Rectal smooth muscle tissue (tissue), 1 donor: ENCODE data around the gene COPZ2.
"Not testable (repeated sequence)": the region's sequence is repeated elsewhere in the genome, so short reads cannot be mapped to it uniquely, and the experiment has no call there.

Experiments used
- H3K27ac ChIP-seq: one replicate; pipeline ENCODE4 v1.7.0; 2013; ENCODE audit warnings: low read depth, low read length, inconsistent platforms
- H3K27me3 ChIP-seq: one replicate; pipeline ENCODE4 v1.7.0; 2013; ENCODE audit warnings: low read length; ENCODE audit not compliant: control insufficient read depth, insufficient read depth
- H3K36me3 ChIP-seq: one replicate; pipeline ENCODE4 v1.7.0; 2013; ENCODE audit warnings: low read length; ENCODE audit not compliant: control insufficient read depth, insufficient read depth
- H3K4me1 ChIP-seq: one replicate; pipeline ENCODE4 v1.7.0; 2013; ENCODE audit warnings: low read length; ENCODE audit not compliant: control insufficient read depth, insufficient read depth
- H3K4me3 ChIP-seq: one replicate; pipeline ENCODE4 v1.7.0; 2013; ENCODE audit warnings: low read length
- H3K9ac ChIP-seq: one replicate; pipeline ENCODE4 v1.7.0; 2013; ENCODE audit warnings: low read length

The COPZ2 gene

DNA sequence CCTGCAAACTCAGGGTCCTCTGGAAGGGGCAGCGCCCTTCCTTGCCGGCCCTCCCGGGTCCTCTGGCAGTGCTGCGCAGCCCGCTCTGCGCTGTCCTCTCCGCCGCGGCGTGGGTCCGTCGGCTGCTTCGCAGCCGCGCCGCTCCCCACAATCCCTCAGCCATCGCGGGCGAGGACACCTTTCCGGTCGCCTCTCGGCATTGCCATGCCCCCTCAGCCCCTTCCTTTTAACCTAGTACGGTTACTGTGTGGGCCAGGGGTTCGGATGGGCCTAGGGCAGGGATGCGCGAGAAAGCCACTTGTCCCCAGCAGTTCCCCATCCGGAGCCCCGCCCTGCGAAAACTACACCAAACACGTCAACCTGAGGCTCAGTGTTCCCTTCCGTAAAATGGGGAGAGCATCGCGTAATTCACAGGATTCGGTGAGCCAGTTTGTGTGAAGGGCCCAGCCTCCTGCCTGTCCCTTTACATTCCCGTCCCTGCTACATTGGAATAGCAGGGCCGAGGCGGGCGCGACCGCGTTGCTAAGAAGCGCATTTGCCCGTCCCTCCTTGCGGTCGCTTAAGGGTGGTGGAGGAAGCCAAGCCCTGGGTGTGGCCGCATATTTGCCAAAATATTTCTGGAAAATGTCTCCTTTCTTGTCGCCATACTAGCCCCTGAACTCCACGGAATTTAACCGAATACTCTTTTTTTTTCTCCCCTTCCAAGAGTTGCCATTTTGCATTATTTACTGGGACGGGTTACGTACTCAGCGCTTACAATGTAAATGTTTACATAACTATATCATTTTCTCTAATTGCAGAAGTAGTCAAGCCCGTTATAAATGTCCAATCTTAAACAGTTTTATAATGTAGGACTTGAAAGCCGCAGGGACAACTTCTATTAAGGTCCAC is 13.2 kb downstream of the COPZ2 start:
- peaks cover 21% of the 10 kb centered on the region for H3K4me1 ChIP-seq
- H3K27ac ChIP-seq: peak overlapping the region; percentile 41
- no peaks in the 10 kb centered on the region for H3K27me3 ChIP-seq
- no peak overlapping the region for H3K9ac ChIP-seq
- peak overlapping the region; percentile 64 for H3K4me3 ChIP-seq
- H3K36me3 ChIP-seq: no peaks in the 10 kb centered on the region

DNA sequence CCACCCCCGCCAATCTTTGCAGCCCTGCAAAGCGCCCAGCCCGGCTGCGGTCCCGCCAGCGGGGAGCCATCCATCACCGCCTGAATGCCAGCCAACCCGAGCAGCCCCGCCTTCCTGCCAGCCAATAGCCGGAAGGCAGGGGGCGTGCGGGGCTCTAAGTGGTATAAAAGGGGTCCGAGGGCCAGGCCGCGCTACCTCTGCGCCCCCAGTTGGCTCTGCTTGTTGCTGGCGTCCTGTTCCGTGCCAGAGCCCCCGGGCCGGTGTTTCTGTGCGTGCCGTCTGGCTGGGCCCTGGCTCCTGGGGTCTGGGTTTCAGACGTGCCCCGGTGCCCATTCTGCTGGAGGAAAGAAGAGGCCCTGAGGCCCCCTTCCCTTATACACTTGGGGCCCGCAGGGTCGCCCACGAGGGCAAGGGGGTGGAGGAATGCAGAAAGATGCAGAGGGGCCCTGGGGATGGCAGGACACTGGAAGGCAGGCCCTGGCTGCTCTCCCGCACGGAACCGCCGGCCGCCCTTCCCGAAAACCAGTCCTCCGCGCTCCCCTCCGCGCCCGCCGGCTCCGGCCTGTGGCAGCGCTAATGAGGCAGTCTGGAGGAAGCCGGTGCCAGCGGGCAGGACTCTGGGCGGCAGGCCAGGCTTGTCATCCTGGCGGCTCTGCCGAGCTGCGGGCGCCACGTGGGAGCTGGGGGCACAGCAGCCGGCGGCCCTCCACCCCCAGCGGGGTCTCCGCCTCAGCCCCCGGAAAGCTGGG is 14.0 kb downstream of the COPZ2 start:
- Histone ChIP-seq H3K4me3 (peak overlapping the region; percentile 64), H3K4me1 (peaks cover 21% of the 10 kb centered on the region), H3K36me3 (no peaks in the 10 kb centered on the region), H3K9ac (no peak overlapping the region), H3K27ac (peak overlapping the region; percentile 80), H3K27me3 (no peaks in the 10 kb centered on the region)

DNA sequence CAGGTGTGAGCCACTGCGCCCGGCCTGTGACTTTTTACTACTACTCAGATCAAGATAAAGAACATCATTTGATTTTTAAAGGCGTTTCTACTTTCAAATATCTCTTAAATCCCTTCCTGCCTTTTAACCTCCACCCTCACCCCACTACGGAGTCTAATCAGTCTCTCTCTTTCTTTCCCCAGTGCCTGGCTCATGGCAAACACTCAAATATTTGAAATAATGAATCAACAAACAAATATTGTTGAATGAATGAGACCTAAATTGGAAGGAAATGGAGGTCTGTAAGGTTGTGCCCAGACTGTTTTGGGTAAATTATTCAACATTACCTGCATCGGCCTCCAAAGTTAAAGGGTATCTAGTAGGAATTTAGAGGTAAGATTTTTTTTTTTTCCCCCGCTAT is 14.7 kb downstream of the COPZ2 start:
- Histone ChIP-seq H3K4me1 (peaks cover 21% of the 10 kb centered on the region), H3K9ac (no peak overlapping the region), H3K36me3 (no peaks in the 10 kb centered on the region), H3K27me3 (no peaks in the 10 kb centered on the region), H3K27ac (no peak overlapping the region), H3K4me3 (no peak overlapping the region)

DNA sequence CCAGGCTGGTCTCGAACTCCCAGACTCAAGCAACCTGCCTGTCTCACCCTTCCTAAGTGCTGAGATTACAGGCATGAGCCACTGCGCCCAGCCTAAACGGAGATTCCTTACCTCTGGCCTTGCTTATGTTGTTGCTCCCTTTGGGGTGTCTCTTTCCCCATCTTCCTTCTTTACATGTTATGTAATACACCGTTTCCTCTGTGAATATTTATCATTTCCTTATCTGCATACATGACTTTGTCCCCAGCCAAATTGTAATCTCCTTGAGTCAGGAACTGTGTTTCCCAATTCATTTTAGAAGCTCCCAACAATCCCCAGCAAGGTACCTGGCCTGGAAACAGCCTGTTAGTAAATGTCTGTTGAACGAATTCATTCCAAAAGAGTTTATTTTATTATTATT is 15.7 kb downstream of the COPZ2 start:
- H3K9ac ChIP-seq: no peak overlapping the region
- H3K36me3 ChIP-seq: no peaks in the 10 kb centered on the region
- H3K4me3 ChIP-seq: no peak overlapping the region
- H3K4me1 ChIP-seq: peaks cover 21% of the 10 kb centered on the region
- H3K27ac ChIP-seq: no peak overlapping the region
- no peaks in the 10 kb centered on the region for H3K27me3 ChIP-seq

DNA sequence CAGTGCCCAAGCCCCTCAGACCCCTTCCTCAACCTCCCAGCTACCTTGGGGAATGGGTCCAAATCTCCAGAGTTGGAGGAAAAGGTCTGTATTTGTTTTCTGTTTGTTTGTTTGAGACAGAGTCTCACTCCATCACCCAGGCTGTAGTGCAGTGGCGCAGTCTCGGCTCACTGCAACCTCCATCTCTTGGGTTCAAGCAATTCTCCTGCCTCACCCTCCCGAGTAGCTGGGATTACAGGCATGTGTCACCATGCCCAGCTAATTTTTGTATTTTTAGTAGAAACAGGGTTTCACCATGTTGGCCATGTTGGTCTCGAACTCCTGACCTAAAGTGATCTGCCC is 19.8 kb downstream of the COPZ2 start:
- not testable (repeated sequence) for H3K4me3 ChIP-seq, H3K27ac ChIP-seq, H3K27me3 ChIP-seq, H3K9ac ChIP-seq, H3K36me3 ChIP-seq, H3K4me1 ChIP-seq

DNA sequence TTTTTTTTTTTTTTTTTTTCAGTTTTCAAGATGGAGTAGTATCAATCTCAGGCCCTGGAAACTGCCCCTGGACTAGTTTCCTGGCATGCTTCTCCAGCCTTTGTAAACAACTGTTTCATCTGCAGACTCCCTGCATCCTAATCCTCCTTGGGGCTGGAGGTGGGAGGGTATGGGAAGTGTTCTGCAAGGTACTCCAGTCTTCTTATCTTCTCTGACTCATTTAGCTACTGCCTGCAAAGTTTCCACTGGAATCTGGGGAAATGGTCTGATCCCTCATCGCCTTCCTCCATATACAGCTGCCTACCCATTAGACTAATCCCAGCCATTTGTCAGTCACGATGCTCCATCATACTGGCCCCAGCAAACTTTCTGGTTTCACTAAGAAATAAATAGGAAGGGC is 21.5 kb downstream of the COPZ2 start:
- Histone ChIP-seq H3K36me3 (no peaks in the 10 kb centered on the region), H3K9ac (no peak overlapping the region), H3K27ac (no peak overlapping the region), H3K4me3 (no peak overlapping the region), H3K27me3 (peaks cover 13% of the 10 kb centered on the region), H3K4me1 (no peaks in the 10 kb centered on the region)

DNA sequence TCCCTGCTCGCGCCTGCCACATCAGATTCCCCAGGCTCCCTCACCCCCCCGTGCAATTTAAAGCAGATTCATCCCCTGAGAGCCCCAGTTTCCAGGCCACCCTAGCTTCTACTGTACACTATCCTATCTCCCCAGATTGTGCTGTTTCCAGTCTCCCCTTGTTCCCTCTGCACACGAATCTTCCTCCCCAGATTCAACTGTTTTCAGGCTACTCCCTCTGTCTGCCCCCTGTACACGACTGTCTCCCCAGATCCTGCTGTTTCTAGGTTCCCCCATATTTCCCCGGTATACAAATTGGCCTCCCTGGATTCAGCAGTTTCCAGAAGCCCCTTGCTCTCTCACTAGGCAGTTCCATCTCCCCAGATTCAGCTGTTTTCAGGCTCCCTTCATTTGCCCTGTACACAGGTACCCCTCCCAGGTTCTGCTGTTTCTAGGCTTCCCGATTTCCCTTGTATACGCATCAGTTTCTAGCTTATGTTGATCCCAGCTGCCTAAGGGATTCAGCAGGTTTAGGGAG is 22.9 kb downstream of the COPZ2 start:
- H3K27ac ChIP-seq: no peak overlapping the region
- peaks cover 13% of the 10 kb centered on the region for H3K27me3 ChIP-seq
- H3K9ac ChIP-seq: no peak overlapping the region
- H3K4me1 ChIP-seq: no peaks in the 10 kb centered on the region
- H3K36me3 ChIP-seq: no peaks in the 10 kb centered on the region
- H3K4me3 ChIP-seq: no peak overlapping the region

DNA sequence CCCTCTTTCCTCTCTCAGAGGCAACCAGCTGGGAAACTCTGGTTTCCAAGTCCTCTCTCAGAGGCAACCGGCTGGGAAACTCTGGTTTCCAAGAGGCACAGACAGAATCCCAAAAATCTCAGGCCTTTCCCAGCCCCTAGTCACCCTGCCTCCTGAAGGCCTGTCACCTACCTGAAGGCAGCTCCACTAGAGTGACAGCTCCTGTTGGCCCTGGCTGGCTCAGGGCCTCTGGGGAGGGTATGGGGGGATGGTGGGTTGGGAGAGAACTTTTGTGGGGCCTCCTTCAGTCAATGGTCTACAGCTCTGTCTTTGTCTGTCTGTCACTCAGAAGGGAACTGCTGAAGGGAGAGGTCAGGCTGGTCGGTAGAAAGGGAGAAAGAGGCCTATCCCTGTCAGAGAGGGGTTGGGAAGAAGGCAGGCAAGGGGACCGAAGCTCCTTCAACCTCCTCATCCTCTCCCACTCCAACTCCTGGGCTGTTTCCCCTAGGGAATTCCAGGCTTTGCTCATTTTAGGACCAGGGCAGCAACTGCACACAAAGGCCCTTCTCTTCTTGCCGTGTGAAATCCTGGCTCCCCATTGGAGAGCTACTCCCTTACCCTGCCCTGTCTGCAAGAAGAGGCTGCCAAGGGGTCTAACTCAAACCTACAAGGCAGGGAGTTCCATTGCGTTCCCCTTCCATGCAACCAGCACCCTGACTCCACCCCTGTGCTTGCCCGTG is 23.6 kb downstream of the COPZ2 start:
- Histone ChIP-seq H3K4me1 (no peaks in the 10 kb centered on the region), H3K27me3 (peaks cover 13% of the 10 kb centered on the region), H3K27ac (no peak overlapping the region), H3K4me3 (no peak overlapping the region), H3K9ac (no peak overlapping the region), H3K36me3 (no peaks in the 10 kb centered on the region)

DNA sequence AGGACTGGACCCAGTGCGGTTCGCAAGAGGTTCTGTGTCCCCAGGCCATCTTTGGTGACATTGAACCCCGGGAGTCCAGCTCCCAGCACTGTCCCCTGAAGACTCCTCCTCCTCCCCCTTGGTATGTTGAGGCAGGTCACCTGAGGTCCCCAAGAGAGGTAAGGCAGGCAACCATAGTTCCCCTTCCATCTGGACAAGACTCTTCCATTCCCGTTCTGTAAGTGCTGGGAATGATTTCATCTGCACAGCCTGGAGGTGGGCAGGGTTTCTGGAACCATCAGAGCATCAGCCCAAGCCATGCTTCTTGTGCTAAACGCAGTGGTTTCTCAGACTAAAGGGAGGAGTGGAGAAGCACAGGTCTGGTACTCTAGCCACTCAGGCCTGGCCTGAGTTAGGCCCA is 24.9 kb downstream of the COPZ2 start:
- Histone ChIP-seq H3K4me1 (no peaks in the 10 kb centered on the region), H3K9ac (no peak overlapping the region), H3K36me3 (no peaks in the 10 kb centered on the region), H3K27ac (no peak overlapping the region), H3K27me3 (peaks cover 13% of the 10 kb centered on the region), H3K4me3 (no peak overlapping the region)

DNA sequence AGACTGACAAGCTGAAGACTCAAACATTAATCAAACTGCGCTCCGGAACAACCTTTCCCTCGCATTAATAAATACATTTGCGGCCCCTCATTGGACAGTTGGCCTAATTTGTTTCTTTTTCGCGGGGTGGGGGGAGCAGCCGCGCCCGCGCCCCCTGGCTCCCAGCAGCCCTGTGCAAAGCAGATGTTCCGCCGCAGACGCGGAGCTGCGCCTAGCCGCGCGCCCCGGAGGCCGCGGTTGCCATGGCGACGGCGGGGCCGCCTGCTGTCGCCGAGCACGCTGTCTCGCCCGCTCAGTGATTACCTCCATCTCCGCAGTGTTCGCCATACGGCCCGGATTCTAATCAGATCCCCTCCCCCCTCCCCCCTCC is 25.5 kb downstream of the COPZ2 start:
- H3K27me3 ChIP-seq: peaks cover 13% of the 10 kb centered on the region
- H3K27ac ChIP-seq: no peak overlapping the region
- H3K4me3 ChIP-seq: peak overlapping the region; percentile 25
- no peaks in the 10 kb centered on the region for H3K36me3 ChIP-seq
- no peaks in the 10 kb centered on the region for H3K4me1 ChIP-seq
- H3K9ac ChIP-seq: no peak overlapping the region

DNA sequence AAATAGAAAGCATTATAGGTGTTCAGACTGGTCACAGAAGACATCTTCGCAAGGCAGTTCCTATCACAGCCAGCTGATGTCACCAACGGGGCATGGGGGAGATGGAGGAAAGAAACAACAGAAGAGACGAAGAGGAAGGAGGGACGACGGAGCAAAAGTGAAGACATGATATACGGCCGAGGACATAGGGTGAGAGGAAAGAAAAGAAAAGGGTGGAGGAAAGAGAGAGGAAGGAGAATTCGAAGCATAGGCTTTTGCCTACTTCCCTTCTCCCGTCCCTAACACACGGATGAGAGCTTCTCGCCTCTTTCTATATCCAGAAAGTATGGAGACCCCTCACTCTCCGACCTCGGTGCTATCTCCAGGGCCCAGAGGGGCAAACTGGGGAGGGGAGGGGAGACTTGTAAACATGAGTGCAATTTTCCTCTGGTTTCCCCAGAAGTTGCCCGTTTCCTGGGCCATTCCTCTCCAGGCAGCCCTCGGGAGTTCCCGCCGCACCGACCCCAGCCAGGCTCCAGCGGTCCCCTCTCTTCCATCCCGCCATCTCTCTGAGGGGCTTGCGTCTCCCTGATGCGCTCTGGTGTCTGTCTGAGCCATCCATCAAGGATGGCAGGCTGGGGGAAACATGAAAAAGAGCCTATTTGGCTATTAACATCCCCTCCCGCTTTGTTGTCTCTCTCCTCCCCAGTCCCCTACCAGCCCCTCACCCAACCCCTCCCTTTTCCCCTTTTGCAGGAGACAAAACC is 26.0 kb downstream of the COPZ2 start:
- Histone ChIP-seq H3K4me3 (peak overlapping the region; percentile 25), H3K4me1 (no peaks in the 10 kb centered on the region), H3K36me3 (no peaks in the 10 kb centered on the region), H3K27me3 (peaks cover 13% of the 10 kb centered on the region), H3K27ac (no peak overlapping the region), H3K9ac (no peak overlapping the region)

DNA sequence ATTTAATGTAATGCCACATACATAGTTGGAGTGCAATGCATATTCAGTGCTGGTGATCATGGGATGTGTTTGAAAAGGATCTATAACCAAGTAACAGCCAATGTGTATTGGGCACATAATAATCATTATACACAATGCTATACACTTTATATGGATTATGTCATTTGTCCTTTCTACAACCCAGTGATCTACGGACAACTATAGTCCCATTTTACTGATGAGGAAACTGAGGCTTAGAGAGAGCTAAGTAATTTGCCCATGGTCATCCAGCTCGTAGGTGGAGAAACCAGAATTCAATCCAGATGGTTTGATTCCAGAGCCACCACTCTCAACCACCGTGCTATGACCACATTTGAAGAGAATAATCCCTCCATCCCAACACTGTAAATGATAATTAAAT is 27.4 kb downstream of the COPZ2 start:
- Histone ChIP-seq H3K9ac (no peak overlapping the region), H3K27ac (no peak overlapping the region), H3K27me3 (peaks cover 13% of the 10 kb centered on the region), H3K36me3 (no peaks in the 10 kb centered on the region), H3K4me3 (no peak overlapping the region), H3K4me1 (no peaks in the 10 kb centered on the region)
